Raji (cell line): ENCODE measurements around the gene KRT27.

Experiments
- POLR2A ChIP-seq: IDR thresholded peaks from 2 replicates; pipeline ENCODE4 v1.6.1; 2011; ENCODE audit warnings: low read depth, low read length, control low read depth; ENCODE audit not compliant: insufficient read depth

The KRT27 gene

DNA sequence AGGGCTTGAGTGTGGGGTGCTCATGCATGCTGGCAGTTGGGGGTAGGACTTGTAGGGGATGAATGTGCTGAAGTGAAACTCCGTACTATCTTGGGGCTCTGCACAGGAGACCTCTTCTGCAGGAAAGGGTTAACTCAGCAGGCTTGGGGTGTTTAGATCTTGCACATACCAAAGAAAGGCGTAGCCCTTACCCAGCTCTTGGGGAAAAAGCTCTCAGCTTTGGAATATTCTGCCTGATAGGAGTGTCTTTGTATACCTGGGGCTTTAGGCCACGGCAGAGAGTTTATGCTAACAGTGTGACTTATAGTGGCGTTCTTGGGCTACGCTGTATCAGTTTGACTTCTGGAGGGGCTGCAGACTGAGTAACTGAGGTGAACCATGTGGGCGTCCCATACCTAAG lies 48.3 kb downstream of the KRT27 start:
- TF ChIP-seq POLR2A, result no peak

GRCh38 chr17:40730970-40731369 lies 51.4 kb downstream of the KRT27 start:
- no peak for TF ChIP-seq POLR2A

GRCh38 chr17:40727447-40728231 lies 54.7 kb downstream of the KRT27 start:
- TF ChIP-seq POLR2A, result no peak

- no peak for TF ChIP-seq POLR2A
Observed at GRCh38 chr17:40726919-40727318, 55.4 kb downstream of the KRT27 start.
